T-cell (primary cell): Measurements from ENCODE around the gene PI4KB. TPM values are rescaled to one million over a fixed set of nuclear protein-coding genes. Genes with fewer than 3 reads are reported as not detected.

Experiments used
- ATAC-seq, 4 experiments: fragments of 200-7000 bp in 3 of 4; fragments of 150-1000 bp in 1 of 4; cut with Tn5 transposase; replicated peaks in 1 of 4; 1 replicate in 3 of 4; 2 replicates in 1 of 4; pipeline ENCODE4 v1.10.0; 2021; ENCODE audit warnings: moderate library complexity in 3 of 4, mild to moderate bottlenecking in 2 of 4, moderate number of reproducible peaks in 1 of 4
- CTCF ChIA-PET, 2 donors: fragments of 300-600 bp; sonication (Branson Sonifier 250); formaldehyde crosslinking; loops; one replicate each; lab custom pipeline; 2022; ENCODE audit warnings: antibody characterized with exemption in 2 of 2; lab: Charles Lee
- POLR2A ChIA-PET, 2 donors: fragments of 300-600 bp; sonication (Branson Sonifier 250); formaldehyde crosslinking; loops; one replicate each; lab custom pipeline; 2022; ENCODE audit warnings: antibody characterized with exemption in 2 of 2; lab: Charles Lee
- DNase-seq, 35 experiments: peaks; one replicate each; pipeline versions ENCODE4 v3.0.0 to v3.0.0-alpha.2; 2013 to 2023
- H3K27ac ChIP-seq: one replicate; pipeline ENCODE4 v1.5.1; 2013; ENCODE audit warnings: low read length
- H3K27me3 ChIP-seq, 2 experiments: replicated peaks in 1 of 2; 1 replicate in 1 of 2; 2 replicates in 1 of 2; pipeline versions ENCODE4 v1.6.1 to v1.7.0; 2013; ENCODE audit warnings: low read length in 1 of 2, mixed read lengths in 1 of 2; ENCODE audit not compliant: control insufficient read depth in 2 of 2, insufficient read depth in 2 of 2; ENCODE audit errors: extremely low read depth in 1 of 2
- H3K36me3 ChIP-seq, 2 donors: 1 replicate in 1 of 2; 2 replicates in 1 of 2; pipeline versions ENCODE4 v1.6.1 to v1.7.0; 2013; ENCODE audit warnings: low read length in 1 of 2; ENCODE audit not compliant: control insufficient read depth in 2 of 2, insufficient read depth in 1 of 2; ENCODE audit errors: extremely low read depth in 1 of 2
- H3K4me1 ChIP-seq, 2 experiments: 1 replicate in 1 of 2; 2 replicates in 1 of 2; pipeline versions ENCODE4 v1.6.1 to v1.7.0; 2013; ENCODE audit warnings: low read length in 2 of 2, mixed read lengths in 1 of 2; ENCODE audit not compliant: insufficient read depth in 2 of 2, control insufficient read depth in 1 of 2; ENCODE audit errors: extremely low read depth in 1 of 2
- H3K4me3 ChIP-seq, 2 donors: 1 replicate in 1 of 2; 2 replicates in 1 of 2; pipeline versions ENCODE4 v1.5.1 to v1.7.0; 2013; ENCODE audit warnings: mild to moderate bottlenecking in 2 of 2, low read length in 1 of 2, moderate library complexity in 1 of 2; ENCODE audit not compliant: control insufficient read depth in 1 of 2; ENCODE audit errors: extremely low read depth in 1 of 2
- H3K9me3 ChIP-seq: 2 replicates; pipeline ENCODE4 v1.7.0; 2013
- H3K27ac Mint-ChIP-seq, 2 donors: one replicate each; pipeline ENCODE4 v1.8.0; 2020 to 2021; ENCODE audit warnings: mild to moderate bottlenecking in 2 of 2, mixed read lengths in 2 of 2
- H3K27me3 Mint-ChIP-seq, 2 donors: one replicate each; pipeline ENCODE4 v1.8.0; 2021 to 2022; ENCODE audit warnings: mixed read lengths in 2 of 2
- H3K36me3 Mint-ChIP-seq: one replicate; pipeline ENCODE4 v1.8.0; 2021; ENCODE audit warnings: mixed read lengths
- H3K4me1 Mint-ChIP-seq, 3 donors: one replicate each; pipeline ENCODE4 v1.8.0; 2020 to 2022; ENCODE audit warnings: mixed read lengths in 3 of 3, mild to moderate bottlenecking in 1 of 3
- H3K4me3 Mint-ChIP-seq, 3 donors: one replicate each; pipeline ENCODE4 v1.8.0; 2020 to 2022; ENCODE audit warnings: mild to moderate bottlenecking in 3 of 3, mixed read lengths in 3 of 3, moderate library complexity in 3 of 3
- H3K9me3 Mint-ChIP-seq, 3 donors: one replicate each; pipeline ENCODE4 v1.8.0; 2020 to 2022; ENCODE audit warnings: mixed read lengths in 3 of 3
- WGBS: methylation state at CpG from one replicate; pipeline ENCODE4 v1.1.5; 2013; ENCODE audit warnings: missing lambda C conversion rate; ENCODE audit not compliant: insufficient coverage; 5-methylcytosine and 5-hydroxymethylcytosine counted together
- total RNA-seq, 35 experiments: library from RNA in 6 of 35; stranded (reverse) in 6 of 35; fragments of 120-200 nt in 1 of 35; gene quantifications; one replicate each; pipeline versions ENCODE4 v1.2.1 to v1.2.4 and lab custom pipeline; 2013 to 2026

PI4KB gene
- total RNA-seq, 5 donors from 2014 or later (not counting 1 experiment from before 2014, with no cell fraction given) = 64.9 to 96.9 (median 75.4) TPM

DNA sequence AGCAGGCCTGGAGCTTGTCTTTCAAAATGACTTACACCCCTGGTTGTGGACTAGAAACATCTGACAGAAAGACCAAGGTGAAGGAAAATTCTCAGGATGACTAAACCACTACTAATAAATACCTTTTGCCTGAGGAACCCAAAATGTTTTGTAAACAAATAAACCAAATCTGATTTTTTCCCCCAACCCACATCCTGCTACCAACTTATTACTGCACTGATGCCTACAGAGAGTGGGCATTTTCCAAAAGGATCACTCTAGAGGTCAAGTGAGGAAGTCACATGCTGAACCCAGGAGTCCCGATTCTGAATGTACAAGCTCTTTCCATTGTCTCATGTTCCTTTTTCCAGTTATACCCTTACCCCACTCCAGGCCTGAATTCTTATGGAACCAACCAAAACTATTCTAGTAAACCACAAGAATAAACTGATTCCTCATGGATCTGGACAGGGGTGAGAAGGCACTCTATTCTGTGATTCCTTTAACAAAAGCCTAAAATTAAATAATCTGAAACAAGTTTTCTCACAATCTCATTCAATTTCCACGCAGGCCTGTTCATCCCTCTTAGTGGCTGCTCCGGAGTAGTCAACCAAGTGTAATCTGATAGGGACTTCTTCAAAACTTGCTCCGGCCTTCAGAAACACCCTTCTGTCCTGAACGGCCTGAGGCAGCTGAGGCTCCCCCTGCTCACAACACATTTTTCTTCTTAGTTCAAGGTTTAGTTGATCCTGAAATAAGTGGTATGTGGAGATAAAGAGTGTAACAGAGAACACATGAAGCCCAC lies 1.4 kb downstream of the PI4KB start:
- ATAC-seq (no peak), DNase-seq (no peak)
- Mint-ChIP-seq H3K4me3 (peak overlapping the region; percentile 88 to 98 (median 96)), H3K27me3 (no peaks in the 10 kb centered on the region), H3K9me3 (no peaks in the 10 kb centered on the region), H3K27ac (peak overlapping the region; percentile 94 to 97), H3K4me1 (peaks cover 45 to 56% (median 56%) of the 10 kb centered on the region in 3 donors), H3K36me3 (peaks cover 26% of the 10 kb centered on the region)
- ChIA-PET POLR2A (interaction anchor here in 1 of 2 donors (0.5 to 0.9 kb wide), 3 partner anchors 44 to 460 kb away, joined by 3 to 5 read pairs (median 3); partner anchors contain the start of gene ZNF687), CTCF (interaction anchor here (0.5 to 2.7 kb wide), 5 partner anchors 15 to 438 kb away, joined by 3 to 36 read pairs (median 3); partner anchors contain the start of genes MRPL9 (in 1 of the 2) and TMOD4 (in 1 of the 2))
- H3K4me1 ChIP-seq = peaks cover 10 to 28% of the 10 kb centered on the region in 2 experiments
- peak overlapping the region; percentile 90 for H3K27ac ChIP-seq
- no peaks in the 10 kb centered on the region for H3K9me3 ChIP-seq
- H3K27me3 ChIP-seq = no peaks in the 10 kb centered on the region
- peak overlapping the region in 1 of 2 donors; percentile 69 for H3K4me3 ChIP-seq
- H3K36me3 ChIP-seq = peaks cover 0 to 30% of the 10 kb centered on the region in 2 donors
- 100% methylated on average over 2 of the region's 5 CpGs for WGBS

- ChIA-PET POLR2A (interaction anchor here in 1 of 2 donors (0.7 kb wide), 1 partner anchor 460 kb away, joined by 3 read pairs; no protein-coding TSS in a partner anchor), CTCF (interaction anchor here (0.6 to 0.7 kb wide), 2 partner anchors 16 to 81 kb away, joined by 3 to 10 read pairs; no protein-coding TSS in a partner anchor)
- H3K27ac Mint-ChIP-seq = peak overlapping the region; percentile 94 to 97
- peaks cover 0 to 36% of the 10 kb centered on the region in 2 donors for H3K36me3 ChIP-seq
- H3K4me3 Mint-ChIP-seq = peak overlapping the region; percentile 88 to 98 (median 96)
- H3K27me3 Mint-ChIP-seq = no peaks in the 10 kb centered on the region
- peaks cover 10 to 28% of the 10 kb centered on the region in 2 experiments for H3K4me1 ChIP-seq
- H3K9me3 ChIP-seq = no peaks in the 10 kb centered on the region
- WGBS = 100% methylated on average over 3 of the region's 7 CpGs
- H3K36me3 Mint-ChIP-seq = peaks cover 32% of the 10 kb centered on the region
- no peak overlapping the region for H3K4me3 ChIP-seq
- no peak overlapping the region for H3K27ac ChIP-seq
- ATAC-seq = no peak
- no peaks in the 10 kb centered on the region for H3K27me3 ChIP-seq
- DNase-seq = no peak
- no peaks in the 10 kb centered on the region for H3K9me3 Mint-ChIP-seq
- peaks cover 51 to 62% (median 61%) of the 10 kb centered on the region in 3 donors for H3K4me1 Mint-ChIP-seq
Observed at GRCh38 chr1:151325231-151325630, 2.0 kb downstream of the PI4KB start.

- Histone ChIP-seq H3K9me3 (no peaks in the 10 kb centered on the region), H3K27ac (no peak overlapping the region), H3K27me3 (no peaks in the 10 kb centered on the region), H3K4me3 (no peak overlapping the region), H3K4me1 (peaks cover 10 to 28% of the 10 kb centered on the region in 2 experiments), H3K36me3 (peaks cover 0 to 40% of the 10 kb centered on the region in 2 donors)
- H3K4me1 Mint-ChIP-seq = peaks cover 51 to 63% (median 63%) of the 10 kb centered on the region in 3 donors
- ChIA-PET CTCF (no interaction called here), POLR2A (no interaction called here)
- no peaks in the 10 kb centered on the region for H3K27me3 Mint-ChIP-seq
- ATAC-seq (no peak), DNase-seq (no peak)
- no peak overlapping the region for H3K4me3 Mint-ChIP-seq
- peaks cover 34% of the 10 kb centered on the region for H3K36me3 Mint-ChIP-seq
- H3K9me3 Mint-ChIP-seq = no peaks in the 10 kb centered on the region
- H3K27ac Mint-ChIP-seq = no peak overlapping the region
- 100% methylated on average over 2 of the region's 4 CpGs for WGBS
Observed at GRCh38 chr1:151324390-151324930, 2.8 kb downstream of the PI4KB start.

GRCh38 chr1:151318975-151319374 lies 8.2 kb downstream of the PI4KB start:
- Histone ChIP-seq H3K4me1 (no peaks in the 10 kb centered on the region), H3K27ac (no peak overlapping the region), H3K36me3 (peaks cover 0 to 68% of the 10 kb centered on the region in 2 donors), H3K27me3 (no peaks in the 10 kb centered on the region), H3K4me3 (no peak overlapping the region), H3K9me3 (no peaks in the 10 kb centered on the region)
- H3K4me3 Mint-ChIP-seq = no peak overlapping the region
- DNase-seq (no peak), ATAC-seq (no peak)
- no peak overlapping the region for H3K27ac Mint-ChIP-seq
- WGBS = no CpG with 5 or more reads among the region's 3 CpGs
- H3K36me3 Mint-ChIP-seq = peaks cover 42% of the 10 kb centered on the region
- H3K4me1 Mint-ChIP-seq = peaks cover 41 to 43% (median 42%) of the 10 kb centered on the region in 3 donors
- ChIA-PET CTCF (interaction anchor here in 1 of 2 donors (0.6 kb wide), 1 partner anchor 243 kb away, joined by 3 read pairs; no protein-coding TSS in a partner anchor), POLR2A (no interaction called here)
- H3K9me3 Mint-ChIP-seq = no peaks in the 10 kb centered on the region
- no peaks in the 10 kb centered on the region for H3K27me3 Mint-ChIP-seq

DNA sequence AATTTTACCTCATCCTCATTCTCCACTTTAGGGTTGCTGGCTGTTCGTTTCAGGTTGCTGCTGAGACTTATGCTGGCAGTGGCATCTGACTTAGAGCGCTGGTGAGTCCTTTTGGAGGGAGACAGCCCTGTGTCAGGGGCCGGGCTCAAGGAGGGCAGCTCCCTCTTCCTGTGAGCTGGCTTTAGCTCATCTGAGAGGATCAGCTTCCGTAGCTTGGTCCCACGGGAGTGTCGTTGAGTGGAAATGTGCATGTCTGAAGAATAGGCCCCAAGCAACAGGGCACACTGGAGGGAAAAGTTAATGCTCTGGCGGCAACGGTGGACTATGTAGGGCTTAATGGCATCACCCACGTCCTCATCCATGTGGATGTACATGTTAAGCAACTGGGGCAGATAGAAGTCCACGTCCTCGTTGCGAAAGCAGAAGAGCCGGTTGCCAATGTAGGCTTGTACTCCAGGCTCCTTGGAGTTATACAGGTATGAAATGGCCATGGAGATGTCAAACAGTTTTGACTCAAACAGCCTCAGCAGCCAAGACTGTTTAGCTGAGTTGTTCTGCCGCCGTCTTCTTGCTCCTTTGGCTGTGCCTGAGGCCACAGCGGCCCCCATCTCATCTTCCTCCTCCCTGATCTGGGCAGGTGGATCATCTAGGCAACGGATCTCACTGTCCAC lies 11.5 kb downstream of the PI4KB start:
- Mint-ChIP-seq H3K27me3 (no peaks in the 10 kb centered on the region), H3K9me3 (no peaks in the 10 kb centered on the region), H3K4me3 (no peak overlapping the region), H3K27ac (peak overlapping the region in 1 of 2 donors; percentile 5), H3K4me1 (peaks cover 47 to 57% (median 54%) of the 10 kb centered on the region in 3 donors), H3K36me3 (peaks cover 35% of the 10 kb centered on the region)
- CTCF ChIA-PET = interaction anchor here in 1 of 2 donors (0.6 kb wide), 1 partner anchor 987 kb away, joined by 4 read pairs; no protein-coding TSS in a partner anchor
- Histone ChIP-seq H3K27ac (no peak overlapping the region), H3K4me1 (peaks cover 0 to 18% of the 10 kb centered on the region in 2 experiments), H3K4me3 (no peak overlapping the region), H3K27me3 (no peaks in the 10 kb centered on the region), H3K36me3 (peaks cover 6 to 84% of the 10 kb centered on the region in 2 donors), H3K9me3 (no peaks in the 10 kb centered on the region)
- ATAC-seq (no peak), DNase-seq (no peak)
- POLR2A ChIA-PET = no interaction called here
- 97% methylated on average over 16 of the region's 17 CpGs for WGBS
